ENCODE measurements around the gene FBXO40. TPM values are rescaled to one million over a fixed set of nuclear protein-coding genes. Genes with fewer than 3 reads are reported as not detected.

FBXO40 gene
- total RNA-seq, 6 donors from 2014 or later = not detected

DNA sequence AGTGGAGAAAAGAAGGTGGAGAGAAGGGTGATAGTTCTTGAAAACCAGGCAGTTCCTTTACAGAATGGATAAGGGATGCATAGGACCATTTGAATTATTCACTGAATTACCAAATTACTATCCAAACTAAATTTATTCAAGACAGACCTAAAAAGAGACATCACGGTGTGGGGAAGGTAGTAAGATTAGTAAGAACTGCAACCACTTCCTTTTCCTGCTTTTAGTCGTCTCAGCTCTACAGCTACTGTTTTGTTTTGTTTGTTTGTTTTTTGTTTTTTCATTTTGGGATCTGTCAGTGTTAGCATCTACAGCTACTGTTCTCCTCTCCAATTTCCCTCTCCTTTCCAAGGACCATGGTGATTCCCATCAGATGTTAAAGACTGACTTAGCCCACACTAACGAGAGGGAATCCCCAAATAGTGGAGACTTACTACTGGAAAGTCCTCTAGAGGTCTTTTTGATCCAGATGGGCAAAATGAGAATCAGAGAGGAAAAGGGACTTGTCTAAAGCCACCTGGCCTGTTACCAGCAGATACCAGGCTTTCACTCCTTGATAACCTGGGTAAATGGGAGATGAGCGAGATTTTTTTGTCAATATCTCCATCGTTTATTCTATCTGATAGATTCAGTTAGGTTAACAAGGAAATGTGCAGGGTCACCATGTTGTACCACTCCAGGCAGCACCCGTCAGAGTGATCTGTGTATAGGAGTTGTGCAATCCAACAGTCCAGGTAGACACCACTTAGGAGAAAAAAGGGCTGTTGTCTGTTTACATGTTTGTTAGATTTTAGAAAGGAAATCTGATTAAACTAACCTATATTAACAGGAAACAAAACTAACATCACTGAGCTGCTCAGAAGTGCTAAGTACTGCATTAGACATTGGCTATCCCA, 61.6 kb downstream of the FBXO40 start:
- ATAC-seq (ENCODE audit: low FRiP score in 2 of 2) = no peak
- Histone ChIP-seq H3K27me3 (no peaks in the 10 kb centered on the region), H3K4me1 (peaks cover 5 to 18% (median 10%) of the 10 kb centered on the region in 4 donors), H3K27ac (peak overlapping the region in 2 of 4 donors; percentile 13 to 15), H3K36me3 (no peaks in the 10 kb centered on the region), H3K4me3 (no peak overlapping the region), H3K9me3 (no peaks in the 10 kb centered on the region)
- TF ChIP-seq EP300 (IDR thresholded peaks at IDR 0.05) = no peak
- TF ChIP-seq POLR2A (IDR thresholded peaks at IDR 0.05) = no peak
- TF ChIP-seq, protein P1, sequence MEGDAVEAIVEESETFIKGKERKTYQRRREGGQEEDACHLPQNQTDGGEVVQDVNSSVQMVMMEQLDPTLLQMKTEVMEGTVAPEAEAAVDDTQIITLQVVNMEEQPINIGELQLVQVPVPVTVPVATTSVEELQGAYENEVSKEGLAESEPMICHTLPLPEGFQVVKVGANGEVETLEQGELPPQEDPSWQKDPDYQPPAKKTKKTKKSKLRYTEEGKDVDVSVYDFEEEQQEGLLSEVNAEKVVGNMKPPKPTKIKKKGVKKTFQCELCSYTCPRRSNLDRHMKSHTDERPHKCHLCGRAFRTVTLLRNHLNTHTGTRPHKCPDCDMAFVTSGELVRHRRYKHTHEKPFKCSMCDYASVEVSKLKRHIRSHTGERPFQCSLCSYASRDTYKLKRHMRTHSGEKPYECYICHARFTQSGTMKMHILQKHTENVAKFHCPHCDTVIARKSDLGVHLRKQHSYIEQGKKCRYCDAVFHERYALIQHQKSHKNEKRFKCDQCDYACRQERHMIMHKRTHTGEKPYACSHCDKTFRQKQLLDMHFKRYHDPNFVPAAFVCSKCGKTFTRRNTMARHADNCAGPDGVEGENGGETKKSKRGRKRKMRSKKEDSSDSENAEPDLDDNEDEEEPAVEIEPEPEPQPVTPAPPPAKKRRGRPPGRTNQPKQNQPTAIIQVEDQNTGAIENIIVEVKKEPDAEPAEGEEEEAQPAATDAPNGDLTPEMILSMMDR (IDR thresholded peaks at IDR 0.05) = no peak
- no peak for TF ChIP-seq POLR2AphosphoS5 (IDR thresholded peaks at IDR 0.05)
- DNase-seq = no peak
- WGBS, 2 donors = 69 to 76% methylated on average over 6 of the region's 6 CpGs

DNA sequence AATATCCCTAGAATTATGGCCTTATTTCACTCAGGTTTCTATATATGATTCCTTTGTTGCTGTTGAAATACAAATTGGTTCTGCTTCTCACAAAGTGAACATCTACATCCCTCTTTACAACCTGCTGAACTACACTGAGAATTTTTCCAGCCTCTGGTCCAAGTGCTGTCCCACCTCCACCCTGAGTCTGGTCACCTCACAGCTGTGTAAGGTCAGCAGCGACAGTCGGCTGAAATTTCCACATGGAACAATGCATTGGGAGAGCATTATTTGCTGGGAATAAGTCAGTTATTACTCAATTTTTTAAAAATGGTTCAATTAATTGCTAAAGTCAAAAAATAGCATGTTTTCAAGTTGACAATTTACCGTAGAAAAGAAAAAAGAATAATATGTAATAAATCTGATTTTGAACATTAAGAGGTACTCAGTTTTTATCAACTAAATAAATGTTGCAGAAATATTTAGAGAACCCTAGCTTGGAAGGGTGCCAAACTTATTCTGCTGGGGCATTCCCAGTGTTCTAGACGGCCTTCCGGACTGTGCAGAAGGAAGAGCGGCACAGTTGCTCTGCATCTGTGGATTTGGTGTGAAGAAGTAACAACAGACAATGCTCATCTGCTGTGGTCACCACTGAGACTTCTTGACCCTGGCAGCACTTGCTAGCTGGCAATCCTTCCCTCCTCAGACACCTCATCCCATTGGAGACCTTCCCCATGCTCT, 65.7 kb downstream of the FBXO40 start:
- Histone ChIP-seq H3K4me1 (peaks cover 5 to 13% (median 9%) of the 10 kb centered on the region in 4 donors), H3K27me3 (no peaks in the 10 kb centered on the region), H3K9me3 (no peaks in the 10 kb centered on the region), H3K4me3 (peak overlapping the region in 2 of 4 donors; percentile 38 to 43), H3K27ac (peak overlapping the region; percentile 79 to 86 (median 82)), H3K36me3 (peaks cover 0 to 13% (median 6%) of the 10 kb centered on the region in 4 donors)
- DNase-seq (no peak), ATAC-seq (ENCODE audit: low FRiP score in 2 of 2) (no peak)
- TF ChIP-seq POLR2A (IDR thresholded peaks at IDR 0.05) (no peak), POLR2AphosphoS5 (IDR thresholded peaks at IDR 0.05) (no peak), EP300 (IDR thresholded peaks at IDR 0.05) (no peak)
- TF ChIP-seq, protein P1 (IDR thresholded peaks at IDR 0.05) = no peak
- WGBS, 2 donors = 75% methylated on average over 6 of the region's 6 CpGs

DNA sequence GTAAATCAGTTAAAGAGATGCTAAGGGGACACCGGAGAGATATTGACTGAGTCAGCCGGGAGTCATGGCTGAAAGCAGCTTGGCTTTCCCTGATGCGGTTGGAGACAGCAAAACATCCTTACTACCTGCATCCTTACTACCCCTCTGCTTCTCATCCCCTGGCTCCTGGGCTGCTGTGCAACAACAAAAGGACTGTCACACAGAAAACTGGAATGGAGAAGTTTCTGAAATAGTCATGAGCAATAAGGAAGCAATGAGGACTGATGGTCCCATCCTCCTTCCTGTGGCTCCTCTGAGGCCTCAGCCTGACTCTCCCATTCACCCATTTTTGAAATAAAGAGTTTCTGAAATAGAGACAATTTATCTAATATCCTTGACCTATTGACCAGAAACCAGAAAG, 66.4 kb downstream of the FBXO40 start:
- ATAC-seq (ENCODE audit: low FRiP score in 2 of 2) (peak in 1 of 2 donors; percentile 41), DNase-seq (no peak)
- H3K9me3 ChIP-seq = no peaks in the 10 kb centered on the region
- H3K27me3 ChIP-seq = no peaks in the 10 kb centered on the region
- peak overlapping the region; percentile 79 to 86 (median 82) for H3K27ac ChIP-seq
- H3K36me3 ChIP-seq = peaks cover 7 to 20% (median 13%) of the 10 kb centered on the region in 4 donors
- no peak for TF ChIP-seq POLR2AphosphoS5 (IDR thresholded peaks at IDR 0.05)
- peaks cover 5 to 13% (median 8%) of the 10 kb centered on the region in 4 donors for H3K4me1 ChIP-seq
- H3K4me3 ChIP-seq = peak overlapping the region in 2 of 4 donors; percentile 38 to 43
- 85 to 86% methylated on average over 3 of the region's 3 CpGs for WGBS, 2 donors

DNA sequence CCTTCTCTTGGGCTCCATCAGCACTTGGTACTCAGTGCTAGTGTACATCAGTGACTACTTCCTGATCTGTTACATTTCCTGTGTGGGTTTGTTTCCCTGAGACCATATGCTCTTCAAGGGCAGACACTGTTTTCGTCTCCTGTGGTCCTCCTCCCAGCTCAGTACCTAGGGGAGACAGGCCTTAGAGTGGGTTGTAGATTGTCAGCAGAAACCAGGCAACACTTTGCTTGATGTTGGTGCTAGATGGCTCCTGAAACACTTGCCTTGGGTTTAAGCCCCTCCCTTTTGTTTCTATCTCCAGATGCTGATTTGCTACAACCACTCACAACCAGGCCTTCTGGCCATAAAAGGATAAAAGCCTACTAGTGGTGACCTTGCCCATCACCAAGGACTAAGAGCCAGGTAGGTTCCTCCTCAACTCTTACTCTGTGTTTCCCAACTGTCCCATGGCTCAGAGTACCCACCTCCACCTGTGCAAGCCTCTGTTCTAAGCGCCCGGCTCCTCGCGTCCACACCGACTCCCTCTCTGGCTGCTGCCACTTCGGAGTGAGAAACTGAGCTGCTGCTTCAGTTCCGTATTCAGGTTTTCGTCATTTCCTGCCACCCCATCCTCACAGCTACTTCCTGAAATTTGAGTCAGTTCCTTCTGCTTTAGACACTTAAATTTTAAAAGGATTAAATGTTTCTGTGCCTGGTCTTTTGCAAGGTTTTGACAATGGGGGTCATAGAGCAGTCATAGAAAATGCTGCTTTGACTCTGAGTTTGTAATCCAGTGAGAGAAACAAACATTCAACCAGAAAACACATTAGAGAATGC, 67.4 kb downstream of the FBXO40 start, which contains the start of gene HCLS1:
Gene HCLS1 (minus strand): TSS at position 548 of the 816 bp plus-strand sequence. CDS start 2,556 bp downstream, outside the sequence.
- Histone ChIP-seq H3K36me3 (peaks cover 8 to 30% (median 21%) of the 10 kb centered on the region in 4 donors), H3K27ac (peak within 1 kb of the TSS; percentile 79 to 86 (median 82)), H3K9me3 (no peaks in the 10 kb centered on the region), H3K27me3 (no peaks in the 10 kb centered on the region), H3K4me1 (peaks cover 5 to 13% (median 8%) of the 10 kb centered on the region in 4 donors), H3K4me3 (peak within 1 kb of the TSS in 3 of 4 donors; percentile 29 to 43 (median 38))
- ATAC-seq (ENCODE audit: low FRiP score in 2 of 2) (peak; percentile 75 to 85), DNase-seq (peak; percentile 65 to 78)
- WGBS, 2 donors = 59 to 63% methylated on average over 9 of the region's 9 CpGs
- TF ChIP-seq POLR2A (IDR thresholded peaks at IDR 0.05) = peak in 3 of 4 donors; percentile 45 to 86 (median 71)
- peak; percentile 72 to 75 for TF ChIP-seq POLR2AphosphoS5 (IDR thresholded peaks at IDR 0.05)
- TF ChIP-seq, protein P1 (IDR thresholded peaks at IDR 0.05) = no peak
